K562 (cell line): ENCODE results near the gene ACBD4. TPM values are rescaled to one million over a fixed set of nuclear protein-coding genes. Genes with fewer than 3 reads are reported as not detected.

Experiments
- BCL6 ChIP-seq: fragments of 250-450 bp; sonication (Bioruptor Pico); IDR thresholded peaks from 2 replicates; pipeline ENCODE4 v1.4.0; 2020
- C11orf30 ChIP-seq: fragments of 450-650 bp; IDR thresholded peaks from 2 replicates; pipeline ENCODE4 v1.6.1; 2016; ENCODE audit warnings: low read depth, mild to moderate bottlenecking
- CHD4 ChIP-seq: fragments of 200-600 bp; sonication (generic); IDR thresholded peaks from 3 replicates; pipeline ENCODE4 v1.6.1; 2012; ENCODE audit warnings: low read depth, mild to moderate bottlenecking, mixed read lengths, low read length, inconsistent platforms; ENCODE audit not compliant: insufficient read depth, insufficient replicate concordance, poor library complexity, severe bottlenecking
- E2F5 ChIP-seq: sonication (generic); formaldehyde crosslinking; IDR thresholded peaks from 2 replicates; pipeline ENCODE4 v1.8.0; 2022; ENCODE audit warnings: mild to moderate bottlenecking, missing genetic modification reagents
- GATAD2A ChIP-seq: fragments of 450-650 bp; IDR thresholded peaks from 2 replicates; pipeline ENCODE4 v1.6.1; 2017
- OTX1 ChIP-seq: fragments of 450-650 bp; formaldehyde crosslinking; IDR thresholded peaks from 2 replicates; pipeline ENCODE4 v1.4.0; 2022; ENCODE audit warnings: mild to moderate bottlenecking
- SOX6 ChIP-seq: fragments of 450-650 bp; IDR thresholded peaks from 2 replicates; pipeline ENCODE4 v1.6.1; 2014; ENCODE audit warnings: mild to moderate bottlenecking
- ZBTB5 ChIP-seq: fragments of 450-650 bp; IDR thresholded peaks from 2 replicates; pipeline ENCODE4 v1.6.1; 2017; ENCODE audit warnings: antibody characterized with exemption
- ZNF134 ChIP-seq: fragments of 250-450 bp; sonication (Bioruptor Pico); conservative IDR thresholded peaks from 2 replicates; pipeline ENCODE4 v1.4.0; 2020
- ZNF592 ChIP-seq: fragments of 450-650 bp; IDR thresholded peaks from 2 replicates; pipeline ENCODE4 v1.6.1; 2017; ENCODE audit warnings: antibody characterized with exemption, mild to moderate bottlenecking
- polyA plus RNA-seq, 8 experiments: library from polyadenylated mRNA; depleted of rRNA in 4 of 8; stranded (reverse) in 5 of 8; unstranded in 3 of 8; fragments of >200 nt; fragmentation: Nextera tagmentation in 2 of 8; fragmentation: Illumina TruSeq in 1 of 8; extraction: Ambion mirVana in 2 of 8; extraction: Trizol in 1 of 8; gene quantifications; 2 replicates each; pipeline versions ENCODE4 v1.2.1 to v1.2.3, GENCODE V29; 2011 to 2014; ENCODE audit warnings: inconsistent platforms in 1 of 8, missing spikeins in 1 of 8
- total RNA-seq, 7 experiments: library from RNA; depleted of rRNA in 6 of 7; stranded (reverse); fragments of >200 nt in 6 of 7; fragmentation: Illumina TruSeq in 2 of 7; extraction: Trizol in 2 of 7; gene quantifications; 2 replicates each; pipeline versions ENCODE4 v1.2.1 to v1.2.3, GENCODE V29; 2011 to 2021; ENCODE audit warnings: low replicate concordance in 1 of 7

The ACBD4 gene
- total and polyA plus RNA-seq, 9 of the 15 experiments (the other 6 are each of a cell fraction or from before 2014, with no cell fraction given) = 0.14 to 6.9 (median 4.6) TPM

- TF ChIP-seq ZNF592 = no peak; the same call in 1 of the 2 replicates
- TF ChIP-seq OTX1 (CRISPR knock-in tag) = peak; percentile 100
- 0 out of 2 replicates have a peak, but pooled peaks have one; percentile 17 for TF ChIP-seq C11orf30
- TF ChIP-seq CHD4 = peak; percentile 90
- peak; percentile 49; the same call in 1 of the 2 replicates for TF ChIP-seq SOX6
- 0 out of 2 replicates have a peak, but pooled peaks have one; percentile 63 for TF ChIP-seq BCL6 (CRISPR knock-in tag)
- peak; percentile 40; the same call in 1 of the 2 replicates for TF ChIP-seq ZNF134 (CRISPR knock-in tag)
- TF ChIP-seq E2F5 = no peak
- peak; percentile 100 for TF ChIP-seq GATAD2A
- TF ChIP-seq ZBTB5 = no peak
Observed at GRCh38 chr17:45148183-45149036, 12.9 kb downstream of the ACBD4 start, which contains the start of gene HEXIM1 (continued).
